IPS-NIHi7 (cell line): ENCODE results near the gene KIFC3.
"Not testable (repeated sequence)": the region's sequence is repeated elsewhere in the genome, so short reads cannot be mapped to it uniquely, and the experiment has no call there.

Experiments
- DNase-seq: peaks from one replicate; pipeline ENCODE4 v3.0.0; 2012; ENCODE audit warnings: mixed read lengths; ENCODE audit errors: extremely low spot score

Gene KIFC3

DNA sequence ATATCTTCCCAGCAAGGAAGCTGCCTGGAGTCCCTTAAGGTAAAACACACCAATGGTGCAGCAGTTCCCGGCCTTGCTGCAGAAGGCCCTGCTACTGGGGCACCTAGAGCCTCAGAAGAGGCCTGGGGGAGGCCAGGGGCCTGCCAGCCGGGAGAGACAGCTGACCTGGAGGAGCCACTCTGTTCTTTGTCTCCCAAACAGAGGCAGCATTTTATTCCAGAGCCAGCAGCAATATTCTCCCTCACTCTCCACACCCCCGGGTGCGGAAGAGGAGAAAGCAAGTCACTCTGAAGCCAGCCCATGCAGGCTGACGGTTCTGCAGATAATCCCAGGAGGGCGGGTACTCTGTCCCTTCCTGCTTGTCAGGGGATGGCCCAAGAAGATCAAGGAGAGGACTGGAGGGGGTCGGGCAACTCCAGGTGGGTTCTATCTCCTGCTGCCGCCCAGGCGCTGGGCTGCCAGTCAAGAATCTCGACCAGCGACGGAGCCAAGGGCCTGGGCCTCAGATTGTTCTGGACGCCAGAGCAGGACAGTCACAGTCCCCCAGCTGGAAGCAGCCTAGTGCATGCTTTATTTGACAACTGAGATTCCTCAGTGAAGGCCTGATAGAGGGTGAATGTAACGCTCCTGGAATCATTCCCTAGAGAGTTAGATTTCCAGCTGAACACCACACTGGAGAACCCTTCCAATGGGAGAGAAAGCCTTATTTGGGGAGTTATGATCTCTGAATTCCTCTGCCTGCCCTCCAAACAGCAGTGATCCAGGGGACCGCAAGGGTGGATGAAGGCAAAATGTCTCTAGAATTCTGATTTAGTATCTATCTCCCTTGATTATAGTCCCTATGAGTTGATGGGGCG lies 1.1 kb upstream of the KIFC3 start:
- DNase-seq: no peak

DNA sequence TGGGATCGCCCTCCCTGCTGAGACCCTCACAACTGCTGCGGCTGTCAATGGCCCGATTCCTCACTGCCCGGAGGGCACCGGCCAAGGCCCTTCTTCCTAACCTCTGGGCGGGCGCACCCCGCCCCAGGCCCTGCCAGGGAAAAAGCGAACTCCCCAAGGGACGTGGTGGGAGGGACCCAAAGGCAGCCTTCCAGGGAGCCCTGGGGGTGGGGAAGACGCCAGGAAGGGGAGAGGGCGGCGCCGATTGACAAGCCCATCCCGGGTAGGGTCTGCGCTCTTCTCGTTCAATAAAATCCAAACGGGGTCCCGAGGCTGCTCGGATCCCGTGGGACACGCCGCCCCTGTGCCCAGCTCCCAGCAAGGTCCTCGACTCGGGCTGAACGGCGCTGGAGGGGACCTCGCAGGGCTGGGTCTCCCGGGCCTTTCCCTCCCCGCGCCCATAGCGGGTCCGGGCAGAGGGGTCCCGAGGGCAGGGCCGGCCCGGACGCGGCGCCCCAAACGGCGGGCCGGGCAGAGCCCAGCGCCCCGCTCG lies 416 bp downstream of the KIFC3 start:
- peak; percentile 31 for DNase-seq

DNA sequence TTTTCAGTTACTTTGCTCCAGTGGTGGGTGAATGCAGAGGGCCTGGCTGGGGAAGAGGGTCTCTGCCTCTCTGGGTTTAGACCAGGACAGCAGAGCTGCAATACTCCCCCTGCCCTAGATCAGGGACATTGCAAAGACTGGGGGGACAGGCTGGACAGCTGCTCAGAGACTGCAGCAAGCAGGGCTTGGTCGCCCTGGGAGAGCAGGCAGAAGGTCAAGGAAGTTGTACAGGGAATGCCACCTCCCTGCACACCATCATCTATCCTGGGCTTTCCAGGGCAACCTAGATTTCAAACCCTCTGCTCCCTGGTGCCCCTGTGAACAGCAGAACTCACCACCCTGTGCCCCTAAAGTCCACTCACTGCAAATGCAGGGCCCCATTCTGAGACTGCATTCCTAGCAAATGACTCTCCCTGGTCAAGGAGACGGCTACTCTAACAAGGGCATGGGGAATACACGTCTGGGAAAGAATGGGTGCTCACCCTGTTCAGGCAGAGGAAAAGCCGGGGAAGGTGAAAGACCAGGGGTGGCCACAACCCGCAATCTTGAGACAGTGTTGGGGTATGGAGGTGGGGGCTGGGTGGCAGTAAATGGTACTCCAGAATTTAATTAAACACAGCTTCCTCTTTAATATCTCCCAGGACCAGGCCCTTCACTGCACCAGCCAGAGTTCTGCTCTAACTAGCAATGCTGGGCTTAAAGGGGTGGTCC lies 1.0 kb downstream of the KIFC3 start:
- DNase-seq: no peak

DNA sequence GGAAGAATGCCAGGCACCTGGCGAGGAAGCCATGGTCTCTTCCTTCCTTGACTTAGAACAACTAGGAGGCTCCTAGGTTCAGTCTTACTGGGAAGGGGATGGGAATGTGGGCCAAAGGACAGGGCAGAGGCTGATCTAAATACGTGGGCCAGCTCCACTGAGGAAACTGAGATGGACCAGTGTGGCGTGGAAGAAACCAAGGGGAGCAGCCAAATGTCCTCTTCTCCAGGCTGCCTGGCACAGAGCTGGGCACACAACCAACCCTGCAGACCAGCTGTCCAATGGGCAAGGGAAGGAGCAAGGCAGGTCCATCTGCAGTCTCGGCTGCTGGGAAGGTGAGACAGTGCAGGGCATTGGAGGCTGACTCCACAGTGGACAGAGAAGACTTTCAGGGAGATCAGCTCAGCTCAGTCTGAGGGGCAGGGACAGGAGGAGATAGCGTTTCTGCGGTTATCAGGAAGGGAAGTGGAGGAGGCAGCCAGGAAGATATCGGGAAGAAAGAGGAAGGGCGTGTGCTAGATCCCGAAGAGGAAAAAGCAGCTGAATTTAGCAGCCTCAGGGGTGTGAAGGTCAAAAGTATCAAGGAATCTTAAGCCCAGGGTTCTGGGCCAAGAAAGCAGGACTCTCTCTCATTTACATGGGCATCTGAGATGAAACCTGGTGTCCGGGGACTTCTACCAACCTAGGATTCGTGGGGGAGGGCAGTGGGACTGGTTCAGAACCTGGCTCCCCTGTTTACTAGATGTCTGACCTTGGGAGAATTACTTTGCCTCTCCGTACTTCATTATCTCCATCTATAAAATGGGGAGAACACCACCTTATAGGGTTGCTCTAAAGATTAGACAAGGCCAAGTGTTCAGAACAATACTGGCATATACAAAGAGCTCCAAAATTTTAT lies 1.8 kb downstream of the KIFC3 start:
- DNase-seq: no peak

DNA sequence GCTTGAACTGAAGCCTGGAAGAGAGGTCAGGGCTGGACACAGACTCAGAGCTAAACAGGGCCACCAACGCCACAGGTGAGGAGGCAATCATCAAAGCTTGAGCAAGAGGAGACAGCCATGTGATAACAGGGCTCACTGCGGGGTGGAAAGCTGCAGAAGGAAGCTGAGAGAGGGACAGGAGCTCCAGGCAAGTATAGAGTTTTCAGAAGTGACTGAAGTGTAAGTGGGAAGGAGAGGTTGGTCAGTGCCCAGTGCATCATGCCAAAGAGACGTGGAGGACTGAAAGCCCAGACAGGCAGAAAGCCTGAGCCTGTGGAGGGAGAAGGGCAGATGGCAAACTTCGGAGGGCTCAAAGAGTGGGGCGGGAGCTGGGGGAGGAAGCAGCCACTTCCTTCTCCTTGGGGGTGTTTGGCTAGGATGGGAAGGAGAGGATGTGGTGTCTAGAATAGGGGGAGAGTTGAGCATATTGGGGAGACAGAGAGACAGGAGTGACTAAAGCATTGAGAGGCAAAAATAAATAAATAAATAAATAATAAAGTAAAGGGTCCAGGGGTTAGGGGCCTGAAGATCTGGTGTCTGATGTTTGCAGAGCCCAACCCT lies 2.6 kb downstream of the KIFC3 start:
- DNase-seq: no peak

DNA sequence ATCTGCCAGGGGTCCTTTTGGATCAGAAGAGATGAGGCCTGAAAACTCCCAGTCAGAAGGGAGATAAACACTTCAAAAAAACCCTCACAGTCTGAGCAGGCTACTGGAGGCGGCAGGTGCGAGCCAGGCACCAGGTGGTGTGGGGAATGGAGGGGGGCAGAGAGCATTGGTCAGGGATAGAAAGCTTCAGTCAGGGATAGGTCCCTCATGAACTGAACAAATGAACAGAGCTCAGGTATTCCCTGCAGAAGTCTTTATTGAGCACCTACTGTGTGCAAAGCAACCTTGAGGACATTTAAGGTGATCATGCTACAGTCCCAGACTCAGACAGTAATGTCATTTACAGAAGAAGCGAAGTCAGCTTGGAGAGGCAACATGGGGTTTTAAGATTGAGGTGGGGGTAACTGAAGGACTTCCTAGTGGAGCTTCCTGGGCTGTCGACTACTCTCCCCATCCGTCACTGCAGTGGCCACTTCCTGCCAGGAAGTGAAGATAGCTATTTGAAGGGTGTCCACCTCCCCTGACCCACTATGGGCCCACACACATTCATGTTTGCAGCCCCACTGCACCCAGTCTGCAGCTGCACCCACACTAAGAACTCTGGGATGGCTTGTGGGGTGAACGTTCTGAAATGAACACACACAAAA lies 3.2 kb downstream of the KIFC3 start:
- DNase-seq: no peak

DNA sequence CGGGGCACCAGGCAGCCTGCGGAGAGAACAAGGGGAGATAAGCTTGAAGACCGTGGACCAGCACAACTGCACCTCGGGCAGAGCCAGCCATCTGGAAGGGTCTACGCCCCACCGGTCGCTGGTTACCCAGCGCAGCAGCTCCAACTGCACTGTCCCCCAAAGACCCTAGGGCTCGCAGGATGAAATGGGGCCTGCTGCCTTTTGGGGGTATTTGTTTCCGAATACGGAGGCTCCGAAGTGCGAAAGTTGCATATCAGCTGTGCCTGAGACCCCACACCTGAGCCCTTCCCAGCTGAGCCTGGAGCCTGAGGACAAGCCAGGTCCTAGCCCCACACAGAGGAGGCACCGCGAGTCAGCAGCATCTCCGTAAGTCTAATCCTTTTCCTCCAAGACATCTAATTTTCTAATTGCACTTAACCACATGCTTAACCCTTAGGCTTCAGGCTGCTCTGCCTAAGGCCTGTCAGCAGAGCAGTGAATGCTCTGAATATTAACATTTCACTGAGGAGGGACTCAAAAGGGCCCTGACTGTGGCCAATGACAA lies 4.0 kb downstream of the KIFC3 start:
- DNase-seq: no peak

DNA sequence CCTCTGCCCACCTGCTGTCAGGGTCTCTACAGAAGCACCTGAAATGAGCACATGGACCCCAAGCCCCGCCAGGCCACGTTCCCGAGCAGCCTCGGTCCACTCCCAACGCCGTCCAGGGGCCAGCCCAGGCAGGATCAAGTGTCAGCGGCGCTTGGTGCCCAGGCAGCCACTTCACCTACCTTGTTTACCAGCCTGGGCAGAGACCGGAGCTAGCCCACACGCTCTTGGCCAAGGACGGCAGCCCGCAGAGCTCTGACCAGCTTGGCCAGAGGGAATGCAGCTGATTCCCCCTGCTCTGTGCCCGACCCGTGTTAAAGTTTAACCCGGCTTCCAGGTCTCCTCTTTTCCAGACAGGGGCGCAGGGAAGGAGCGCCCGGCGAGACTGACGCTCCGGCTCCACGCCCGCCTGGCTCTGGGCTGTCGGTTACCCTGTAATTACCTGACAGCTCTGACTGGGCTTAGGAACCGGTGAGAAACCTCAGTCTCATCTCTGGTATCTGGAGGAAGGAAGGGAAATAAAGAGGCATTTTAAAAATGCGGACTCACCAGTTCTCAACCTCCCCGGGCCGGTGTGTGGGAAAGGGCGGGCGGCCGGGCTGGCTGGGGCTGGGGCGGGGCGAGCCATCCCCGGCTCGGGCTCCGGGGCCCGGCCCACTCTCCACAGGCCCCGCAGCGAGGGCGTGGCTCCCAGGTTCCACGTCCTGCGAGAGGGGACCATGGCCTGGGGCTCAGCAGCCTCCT lies 4.6 kb downstream of the KIFC3 start:
- DNase-seq: peak; percentile 67

DNA sequence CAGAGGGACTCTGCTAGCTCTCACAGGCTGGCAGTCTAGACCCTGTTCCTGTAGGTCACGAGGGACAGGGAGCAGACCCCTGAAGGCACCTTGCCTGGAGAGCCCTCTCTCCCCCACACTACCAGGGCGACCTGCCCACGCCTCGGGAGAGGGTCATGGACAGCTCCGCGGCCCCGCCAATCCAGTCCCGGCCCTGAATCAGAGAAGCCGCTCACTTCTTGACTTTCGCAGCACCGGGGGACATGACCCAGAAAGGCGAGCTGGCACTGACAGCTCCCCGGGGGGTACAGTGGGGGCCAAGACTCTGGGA lies 5.1 kb downstream of the KIFC3 start:
- DNase-seq: no peak

DNA sequence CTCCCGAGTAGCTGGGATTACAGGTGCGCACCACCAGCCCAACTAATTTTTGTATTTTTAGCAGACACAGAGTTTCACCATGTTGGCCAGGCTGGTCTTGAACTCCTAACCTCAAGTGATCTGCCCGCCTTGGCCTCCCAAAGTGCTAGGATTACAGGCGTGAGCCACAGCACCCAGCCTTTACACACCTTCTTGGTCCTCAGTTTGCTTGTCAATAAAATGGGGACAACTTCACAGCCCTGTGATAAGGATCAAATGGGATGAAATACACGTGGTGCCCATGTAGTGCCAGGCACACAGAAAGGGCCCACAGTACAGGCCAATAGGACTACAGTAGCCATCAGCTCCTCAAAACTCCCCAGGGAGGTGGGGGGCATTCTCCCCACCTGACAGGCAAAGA lies 6.3 kb downstream of the KIFC3 start:
- not testable (repeated sequence) for DNase-seq

DNA sequence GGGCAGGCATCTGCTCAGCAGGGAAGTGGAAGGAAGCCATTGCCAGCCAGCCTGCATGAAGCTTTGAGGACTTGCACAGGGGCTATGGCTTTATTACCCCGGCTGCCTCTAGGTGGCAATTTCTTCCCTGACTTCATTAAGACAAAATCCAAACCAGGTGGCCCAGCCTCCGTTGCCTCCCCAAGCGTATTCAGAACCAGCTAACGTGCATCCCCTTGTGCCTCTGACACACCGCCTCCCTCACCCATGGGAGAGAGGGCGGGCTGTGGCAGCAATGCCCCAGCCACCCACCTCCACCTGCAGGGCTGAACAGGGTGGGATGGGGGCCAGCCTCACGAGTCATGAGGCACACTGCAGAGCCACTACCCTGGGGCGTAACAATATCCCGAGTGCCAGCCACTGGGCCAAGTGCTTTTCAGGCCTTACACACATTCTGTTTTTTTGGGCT lies 6.8 kb downstream of the KIFC3 start:
- peak; percentile 70 for DNase-seq

DNA sequence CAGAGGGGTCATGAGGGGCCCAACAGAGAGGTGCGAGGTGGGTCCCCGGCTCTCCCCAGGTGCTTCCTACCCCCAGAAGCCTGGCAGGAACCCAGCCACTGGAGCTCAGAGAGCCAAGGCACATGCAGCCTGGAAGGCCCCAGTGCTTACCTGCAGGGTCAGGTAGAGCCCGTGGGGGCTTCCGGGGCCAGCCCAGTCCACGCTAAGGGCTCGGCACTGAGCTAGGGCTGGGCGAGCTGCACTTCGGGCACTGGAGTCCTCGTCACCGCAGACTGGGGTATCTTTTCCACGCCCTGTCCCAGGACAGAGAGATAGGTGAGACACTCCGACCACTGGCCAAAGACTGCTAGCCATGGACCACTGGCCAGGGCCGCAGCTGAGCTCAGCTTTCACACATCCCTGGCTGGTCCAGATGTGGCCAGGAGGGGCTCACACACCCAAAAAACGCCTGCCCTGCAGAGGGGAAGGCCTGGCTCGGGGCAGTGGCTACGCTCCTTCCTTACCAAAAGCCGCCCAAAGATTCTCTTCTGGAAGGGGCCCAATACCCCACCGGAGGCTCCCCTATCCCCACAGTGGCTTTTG lies 7.4 kb downstream of the KIFC3 start:
- DNase-seq: no peak

DNA sequence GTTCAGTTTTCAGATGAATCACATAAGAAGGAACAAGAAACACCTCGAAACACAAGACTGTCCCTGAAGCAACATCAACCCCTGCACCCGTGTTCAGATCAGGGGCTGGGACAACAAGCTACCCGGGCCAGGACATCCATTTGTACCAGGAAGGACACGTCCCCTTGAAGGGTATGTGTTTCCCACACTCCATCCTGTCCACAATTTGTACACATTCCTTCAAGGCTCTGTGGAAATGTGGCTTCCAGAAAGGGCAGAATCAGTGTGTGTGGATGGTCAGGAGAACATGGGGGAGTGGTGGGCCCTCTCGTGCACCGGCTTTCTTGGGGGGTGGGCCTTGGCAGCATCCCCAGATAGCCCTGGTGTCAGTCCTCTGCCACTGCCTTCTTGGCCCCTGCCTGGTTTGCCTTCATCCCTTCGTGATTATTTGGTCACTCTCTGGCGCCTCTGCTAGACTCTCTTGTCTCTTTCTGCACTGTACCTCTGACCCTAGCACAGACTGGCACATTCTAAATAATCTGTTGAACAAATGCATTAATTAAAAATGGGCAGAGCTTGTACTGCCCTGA lies 10.3 kb downstream of the KIFC3 start:
- DNase-seq: no peak

DNA sequence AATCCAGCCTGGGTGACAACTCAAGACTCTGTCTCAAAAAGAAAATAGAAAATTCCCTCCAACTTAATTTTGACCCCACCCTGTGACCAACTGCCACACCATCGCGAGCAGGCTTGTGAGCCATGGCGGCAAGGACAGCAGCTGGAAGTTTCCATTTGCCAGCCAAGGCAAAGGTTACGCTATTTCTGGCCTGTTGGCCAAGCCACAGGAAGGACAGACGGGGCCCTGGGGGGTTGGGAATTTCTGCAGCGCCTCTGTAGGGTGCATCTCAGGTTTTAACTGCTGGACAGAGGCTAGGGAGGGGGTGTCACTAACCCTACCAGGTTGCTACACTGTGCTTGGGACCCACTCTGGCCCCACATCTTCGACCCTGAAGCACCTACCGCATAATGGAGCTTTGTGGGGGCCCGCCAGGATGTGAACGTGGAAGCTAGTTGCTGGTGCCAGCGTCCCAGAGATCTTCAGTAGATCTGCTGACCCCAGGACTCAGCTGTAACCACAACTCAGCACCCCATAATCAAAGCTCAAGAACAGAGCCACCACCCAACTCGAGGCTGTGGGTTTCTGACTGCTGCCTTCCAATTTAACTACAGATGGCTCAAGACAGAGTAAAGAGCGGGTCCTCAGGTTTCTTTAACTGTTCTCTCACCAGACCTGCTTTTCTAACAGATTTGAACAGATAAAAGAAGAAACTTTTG lies 10.9 kb downstream of the KIFC3 start:
- no peak for DNase-seq

DNA sequence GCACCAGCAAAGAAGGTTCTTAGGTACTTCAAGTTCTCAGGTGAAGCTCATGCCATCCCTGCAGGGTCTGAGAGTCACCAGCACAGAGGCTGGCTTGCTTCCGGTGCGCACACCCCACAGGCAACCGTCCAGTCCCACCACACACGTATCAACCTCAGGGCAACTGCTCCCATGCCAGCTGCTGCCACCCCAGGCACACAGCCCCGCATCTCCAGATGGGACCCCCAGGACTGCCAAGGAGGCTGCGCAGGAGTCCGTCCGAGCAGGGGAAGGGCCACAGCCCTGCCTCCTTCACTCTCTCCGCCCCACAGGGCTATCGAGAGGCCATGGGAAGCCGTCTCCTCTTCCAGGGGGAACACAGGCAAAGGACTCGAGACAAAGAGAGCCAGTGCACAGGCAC lies 13.3 kb downstream of the KIFC3 start:
- no peak for DNase-seq

DNA sequence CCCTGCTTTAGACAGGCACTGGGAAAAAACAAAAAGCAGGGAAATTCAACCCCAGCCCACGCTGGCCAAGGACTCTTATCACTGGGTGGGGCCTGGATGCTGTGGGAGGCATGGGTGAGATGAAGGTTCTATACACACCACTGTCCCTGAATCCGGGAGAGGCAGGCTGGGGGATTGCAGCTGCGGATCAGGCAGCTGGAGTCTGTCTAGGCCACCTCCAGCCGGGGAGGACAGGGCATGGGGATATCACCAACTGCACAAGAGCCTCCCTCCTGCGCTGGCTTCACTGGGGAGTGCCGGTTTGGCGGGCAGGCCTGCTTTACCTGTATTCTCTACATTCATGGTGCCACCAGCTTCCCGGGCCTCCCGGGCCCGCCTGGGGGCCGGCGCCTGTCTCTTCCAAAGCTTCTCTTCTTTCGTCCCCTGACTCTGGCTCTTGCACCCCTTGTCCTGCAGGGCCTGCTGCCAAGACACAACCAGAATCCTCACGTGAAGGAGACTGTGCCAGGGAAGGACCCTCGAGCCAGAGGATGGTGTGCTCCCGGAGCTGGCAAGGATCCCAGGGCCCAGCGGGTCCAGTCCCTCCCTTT lies 13.9 kb downstream of the KIFC3 start:
- no peak for DNase-seq

DNA sequence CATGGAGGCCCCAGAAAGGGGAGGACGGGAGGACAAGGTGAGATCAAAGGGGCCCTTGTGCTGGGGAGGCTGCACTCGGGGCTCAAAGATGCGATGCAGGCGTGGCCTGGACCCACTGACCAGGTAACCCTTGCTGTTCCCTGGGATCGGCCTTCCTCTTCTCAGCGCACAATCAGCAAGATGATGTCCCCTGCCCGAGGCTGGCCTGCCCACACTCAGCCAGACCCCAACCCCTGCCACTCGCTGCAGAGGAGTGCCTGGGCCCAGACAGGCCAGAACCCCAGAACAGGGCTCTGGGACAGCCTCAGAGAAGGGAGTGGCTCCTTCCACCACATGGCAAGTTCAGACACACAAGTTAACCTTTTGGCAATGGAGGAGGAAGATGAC lies 14.8 kb downstream of the KIFC3 start:
- no peak for DNase-seq
